Stimulated activated CD4-positive, alpha-beta T cell treated with anti-CD3 and anti-CD28 coated beads, Interleukin-1b, Interleukin-23, amount 100 ng/mL, for 48 hours (primary cell): ENCODE measurements around the gene NPB.
A peak's percentile ranks its signal among the peaks of the same experiment; 100 is the strongest.

Experiments
- DNase-seq: peaks from one replicate; pipeline ENCODE4 v3.0.0-alpha.2; 2020

The NPB gene

GRCh38 chr17:81926451-81927151, 24.6 kb downstream of the NPB start:
- peak; percentile 75 for DNase-seq

- DNase-seq, result no peak
Measured at GRCh38 chr17:81927152-81927652, 25.2 kb downstream of the NPB start.

- peak; percentile 87 for DNase-seq
Measured at GRCh38 chr17:81927653-81928543, 25.9 kb downstream of the NPB start, which contains the start of gene MAFG. MAFG (minus strand) TSS chr17:81927735; CDS start chr17:81923185, 4,550 bp downstream.

- no peak for DNase-seq
Measured at GRCh38 chr17:81928544-81929252, 26.7 kb downstream of the NPB start.

- no peak for DNase-seq
Measured at GRCh38 chr17:81929253-81930141, 27.5 kb downstream of the NPB start.

GRCh38 chr17:81930142-81931125, 28.4 kb downstream of the NPB start:
- no peak for DNase-seq

- no peak for DNase-seq
Measured at GRCh38 chr17:81931189-81931556, 29.1 kb downstream of the NPB start.

GRCh38 chr17:81931557-81932332, 29.7 kb downstream of the NPB start:
- no peak for DNase-seq

- no peak for DNase-seq
Measured at GRCh38 chr17:81932333-81932983, 30.4 kb downstream of the NPB start.

- no peak for DNase-seq
Measured at GRCh38 chr17:81933178-81933699, 31.2 kb downstream of the NPB start.

- DNase-seq, result no peak
Measured at GRCh38 chr17:81934098-81934757, 32.2 kb downstream of the NPB start.

- no peak for DNase-seq
Measured at GRCh38 chr17:81934850-81935708, 33.0 kb downstream of the NPB start.

- no peak for DNase-seq
Measured at GRCh38 chr17:81935709-81936084, 33.7 kb downstream of the NPB start.

GRCh38 chr17:81939218-81939617, 37.2 kb downstream of the NPB start:
- no peak for DNase-seq

- no peak for DNase-seq
Measured at GRCh38 chr17:81939881-81940385, 37.9 kb downstream of the NPB start.

- no peak for DNase-seq
Measured at GRCh38 chr17:81940538-81941483, 38.8 kb downstream of the NPB start.
